D721Med (cell line): ENCODE results near the gene SBF2.

Experiments
- DNase-seq: peaks from one replicate; pipeline ENCODE4 v3.0.0; 2011; ENCODE audit warnings: low spot score; ENCODE audit not compliant: insufficient read length
- FAIRE-seq: peaks from 2 replicates; lab custom pipeline; 2011; peaks lifted over from hg19 to GRCh38; lab: Jason Lieb, UNC
- TF ChIP-seq, protein P1 (sequence below): IDR thresholded peaks from 2 replicates; pipeline ENCODE4 v1.5.1; 2012; ENCODE audit warnings: mild to moderate bottlenecking, control low read depth; ENCODE audit not compliant: insufficient read depth; ENCODE audit errors: missing control alignments

Gene SBF2

DNA sequence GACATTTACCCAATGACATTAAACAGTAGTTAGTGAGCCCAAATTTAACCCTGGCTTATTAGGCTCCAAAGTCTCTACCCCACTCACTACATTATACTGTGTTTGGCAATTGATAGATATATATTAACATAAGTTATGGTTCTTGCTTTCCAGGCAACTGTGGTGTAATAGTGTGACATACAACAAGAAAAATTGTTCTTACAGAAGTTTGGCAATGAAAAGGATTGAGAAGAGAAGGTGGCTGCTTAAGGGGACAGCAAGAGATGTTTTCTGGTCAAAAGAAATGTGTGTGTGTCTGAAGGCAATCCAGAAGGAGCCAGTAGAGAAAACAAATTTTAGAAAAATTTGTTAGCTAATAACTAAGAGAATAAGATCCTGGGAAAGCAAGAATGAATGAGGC, 497.8 kb downstream of the SBF2 start:
- FAIRE-seq (no peak), DNase-seq (no peak)
- TF ChIP-seq, protein P1, sequence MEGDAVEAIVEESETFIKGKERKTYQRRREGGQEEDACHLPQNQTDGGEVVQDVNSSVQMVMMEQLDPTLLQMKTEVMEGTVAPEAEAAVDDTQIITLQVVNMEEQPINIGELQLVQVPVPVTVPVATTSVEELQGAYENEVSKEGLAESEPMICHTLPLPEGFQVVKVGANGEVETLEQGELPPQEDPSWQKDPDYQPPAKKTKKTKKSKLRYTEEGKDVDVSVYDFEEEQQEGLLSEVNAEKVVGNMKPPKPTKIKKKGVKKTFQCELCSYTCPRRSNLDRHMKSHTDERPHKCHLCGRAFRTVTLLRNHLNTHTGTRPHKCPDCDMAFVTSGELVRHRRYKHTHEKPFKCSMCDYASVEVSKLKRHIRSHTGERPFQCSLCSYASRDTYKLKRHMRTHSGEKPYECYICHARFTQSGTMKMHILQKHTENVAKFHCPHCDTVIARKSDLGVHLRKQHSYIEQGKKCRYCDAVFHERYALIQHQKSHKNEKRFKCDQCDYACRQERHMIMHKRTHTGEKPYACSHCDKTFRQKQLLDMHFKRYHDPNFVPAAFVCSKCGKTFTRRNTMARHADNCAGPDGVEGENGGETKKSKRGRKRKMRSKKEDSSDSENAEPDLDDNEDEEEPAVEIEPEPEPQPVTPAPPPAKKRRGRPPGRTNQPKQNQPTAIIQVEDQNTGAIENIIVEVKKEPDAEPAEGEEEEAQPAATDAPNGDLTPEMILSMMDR: no peak

DNA sequence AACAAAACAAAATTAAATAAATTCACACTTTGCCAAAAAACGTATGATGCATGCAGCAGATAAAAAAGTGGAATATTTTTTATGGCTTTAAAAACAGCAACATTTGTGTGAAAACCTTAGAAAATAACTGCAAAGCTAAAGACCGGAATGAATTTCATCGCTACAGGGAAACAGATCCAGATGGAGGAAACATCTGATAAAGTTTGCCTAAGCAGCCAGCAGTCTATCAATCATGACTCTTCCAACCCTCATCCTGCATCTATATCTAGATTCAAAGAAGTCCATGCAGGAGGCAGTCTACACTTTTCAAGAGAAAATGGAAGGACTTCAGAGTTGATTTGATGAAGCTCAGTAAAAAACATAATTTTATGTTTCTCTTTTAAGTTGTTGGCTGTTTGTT, 503.3 kb downstream of the SBF2 start:
- TF ChIP-seq, protein P1: no peak
- DNase-seq (no peak), FAIRE-seq (no peak)

DNA sequence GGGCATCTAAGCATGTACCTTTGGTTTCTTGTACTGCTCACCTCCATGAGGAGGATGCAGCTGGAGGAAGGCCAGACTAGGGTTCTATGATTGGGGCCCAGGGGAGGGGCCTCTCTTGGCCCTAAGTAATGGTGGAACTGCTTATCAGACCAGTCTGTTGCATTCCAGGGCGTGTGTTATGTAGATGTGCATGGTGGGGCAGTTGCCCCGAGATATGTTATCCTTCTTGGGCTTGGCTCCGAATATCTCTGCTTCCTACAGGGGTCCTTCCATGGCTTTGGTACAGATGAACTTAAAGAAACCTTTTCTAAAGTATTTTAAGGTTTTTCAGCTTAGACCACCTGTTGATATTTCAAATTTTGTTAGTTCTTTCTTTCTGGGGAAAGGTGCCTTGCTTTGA, 504.1 kb downstream of the SBF2 start:
- FAIRE-seq (no peak), DNase-seq (no peak)
- TF ChIP-seq, protein P1: no peak

DNA sequence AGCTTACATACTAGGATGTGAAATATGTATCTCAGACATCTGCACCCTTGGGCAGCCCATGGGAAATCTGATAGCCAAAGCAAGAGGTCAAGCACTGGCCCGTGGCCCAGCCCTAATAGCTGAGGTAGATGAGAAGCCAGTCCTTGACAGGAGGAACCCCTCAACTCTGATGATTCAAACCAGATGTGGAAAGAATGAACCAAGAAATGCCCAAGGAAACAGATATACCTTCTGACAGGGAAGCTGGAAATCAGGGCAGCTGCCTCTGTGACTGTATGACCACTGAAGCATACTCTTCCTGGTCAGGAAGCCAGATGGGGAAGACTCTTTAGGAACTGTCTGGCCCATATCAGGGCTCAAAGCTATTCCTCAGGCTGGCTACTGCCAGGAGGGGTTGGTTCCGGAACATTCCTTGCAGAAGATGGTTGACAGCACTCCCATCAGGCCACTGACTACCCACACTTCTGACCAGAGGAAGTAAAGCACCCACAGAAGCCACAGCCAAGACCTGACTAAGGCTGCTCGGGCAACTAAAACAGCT, 506.0 kb downstream of the SBF2 start:
- no peak for DNase-seq
- no peak for FAIRE-seq
- TF ChIP-seq, protein P1: no peak

DNA sequence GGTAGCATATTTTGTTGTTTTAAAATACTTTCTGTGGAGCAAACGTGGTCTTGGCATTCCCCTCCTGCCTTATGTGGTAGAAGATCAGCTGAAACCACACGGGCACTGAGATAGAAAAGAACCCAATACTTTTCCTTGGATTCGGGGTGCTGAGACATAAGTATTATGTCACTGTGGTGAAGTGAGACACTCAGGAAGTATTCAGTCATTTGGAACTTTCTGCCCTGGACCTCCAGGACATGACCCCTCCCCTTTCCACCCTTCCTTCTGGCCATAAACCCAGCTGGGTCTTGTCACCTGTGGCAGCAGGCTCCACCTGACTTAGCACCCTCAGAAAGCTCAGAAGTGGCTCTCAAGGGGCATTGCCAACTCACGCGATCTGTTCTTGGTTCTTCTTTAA, 506.8 kb downstream of the SBF2 start:
- FAIRE-seq (no peak), DNase-seq (no peak)
- TF ChIP-seq, protein P1: no peak

DNA sequence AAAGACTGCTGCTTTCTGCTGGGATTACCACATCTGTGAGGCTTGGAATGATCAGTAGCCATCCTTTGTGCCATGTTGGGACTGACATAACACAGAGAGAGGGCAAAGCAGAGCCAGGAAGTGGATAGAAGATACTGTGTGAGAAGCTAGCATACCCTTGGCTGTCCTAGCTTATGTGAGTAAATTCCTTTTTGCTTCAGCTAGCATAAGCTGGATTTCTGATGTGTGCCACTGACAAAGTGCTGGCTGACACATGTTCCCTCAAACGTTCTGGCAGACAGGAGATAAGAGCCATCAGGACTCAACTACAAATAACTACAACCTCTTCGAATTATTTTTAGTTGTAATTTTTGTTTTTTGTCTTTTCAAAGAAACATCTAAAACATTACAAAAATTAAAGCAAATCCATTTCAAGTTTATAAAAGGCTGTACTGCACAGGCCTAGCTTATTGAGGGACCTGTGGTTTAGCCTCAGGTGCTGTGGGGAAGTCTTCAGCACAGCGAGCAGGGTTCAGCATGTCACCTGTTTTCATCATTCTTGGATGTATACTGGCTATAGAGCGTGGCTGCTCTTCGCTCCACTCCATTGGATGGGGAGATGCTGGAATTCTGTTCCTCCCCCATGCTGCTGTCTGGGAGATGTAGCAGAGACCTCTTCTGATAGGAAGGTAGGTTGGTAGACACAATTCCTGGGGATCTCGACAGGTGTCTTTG, 509.3 kb downstream of the SBF2 start:
- TF ChIP-seq, protein P1: no peak

DNA sequence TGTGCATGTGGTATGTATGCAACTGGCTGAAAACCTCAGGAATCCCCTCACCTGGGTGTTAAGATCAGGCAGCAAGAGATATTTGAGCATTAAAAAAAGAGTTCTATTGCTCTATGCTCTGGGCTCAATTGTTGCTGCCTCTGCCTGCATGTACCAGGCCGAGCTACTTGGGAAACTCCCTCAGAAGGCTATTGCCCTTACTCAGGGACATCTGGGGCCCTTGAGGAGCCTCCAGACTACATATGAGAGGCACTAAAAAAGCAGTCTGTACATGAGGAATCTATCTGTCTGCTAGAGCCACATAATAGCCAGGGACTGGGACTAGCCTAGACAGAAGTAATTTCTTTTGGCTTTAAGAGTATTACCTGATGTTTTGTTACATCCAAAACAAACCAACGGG, 510.0 kb downstream of the SBF2 start:
- TF ChIP-seq, protein P1: no peak
- FAIRE-seq (no peak), DNase-seq (no peak)

More for the DNA sequence above, 509.3 kb downstream of the SBF2 start:
- no peak for DNase-seq
- FAIRE-seq: no peak
